ENCODE measurements around the gene MRPS11.

MRPS11 gene

GRCh38 chr15:88440021-88440420, 27.5 kb upstream of the MRPS11 start:
- Histone ChIP-seq H3K9me3 (ENCODE audit: control insufficient read depth in 1 of 2, low read length in 2 of 2) (peaks cover 0 to 10% of the 10 kb centered on the region in 2 donors), H3K4me1 (ENCODE audit: control insufficient read depth in 1 of 2, insufficient read depth in 2 of 2, low read length in 2 of 2) (no peaks in the 10 kb centered on the region), H3K4me3 (ENCODE audit: low read depth in 1 of 2, low read length in 2 of 2) (no peak overlapping the region), H3K36me3 (ENCODE audit: control insufficient read depth in 1 of 2, insufficient read depth in 2 of 2, low read length in 2 of 2) (no peaks in the 10 kb centered on the region), H3K27me3 (ENCODE audit: low read depth, low read length) (no peaks in the 10 kb centered on the region), H3K27ac (ENCODE audit: low read length) (no peak overlapping the region)

GRCh38 chr15:88441076-88441730, 26.3 kb upstream of the MRPS11 start:
- Histone ChIP-seq H3K4me3 (ENCODE audit: low read depth in 1 of 2, low read length in 2 of 2) (no peak overlapping the region), H3K9me3 (ENCODE audit: control insufficient read depth in 1 of 2, low read length in 2 of 2) (peaks cover 0 to 10% of the 10 kb centered on the region in 2 donors), H3K36me3 (ENCODE audit: control insufficient read depth in 1 of 2, insufficient read depth in 2 of 2, low read length in 2 of 2) (no peaks in the 10 kb centered on the region), H3K4me1 (ENCODE audit: control insufficient read depth in 1 of 2, insufficient read depth in 2 of 2, low read length in 2 of 2) (no peaks in the 10 kb centered on the region), H3K27ac (ENCODE audit: low read length) (no peak overlapping the region), H3K27me3 (ENCODE audit: low read depth, low read length) (no peaks in the 10 kb centered on the region)

GRCh38 chr15:88447206-88447605, 20.3 kb upstream of the MRPS11 start:
- no peak overlapping the region for H3K27ac ChIP-seq (ENCODE audit: low read length)
- no peaks in the 10 kb centered on the region for H3K4me1 ChIP-seq (ENCODE audit: control insufficient read depth in 1 of 2, insufficient read depth in 2 of 2, low read length in 2 of 2)
- no peaks in the 10 kb centered on the region for H3K36me3 ChIP-seq (ENCODE audit: control insufficient read depth in 1 of 2, insufficient read depth in 2 of 2, low read length in 2 of 2)

GRCh38 chr15:88447741-88448140, 19.8 kb upstream of the MRPS11 start:
- H3K27ac ChIP-seq (ENCODE audit: low read length), result no peak overlapping the region
- H3K4me1 ChIP-seq (ENCODE audit: control insufficient read depth in 1 of 2, insufficient read depth in 2 of 2, low read length in 2 of 2), result no peaks in the 10 kb centered on the region
- H3K27me3 ChIP-seq (ENCODE audit: low read depth, low read length), result no peaks in the 10 kb centered on the region
- no peaks in the 10 kb centered on the region for H3K36me3 ChIP-seq (ENCODE audit: control insufficient read depth in 1 of 2, insufficient read depth in 2 of 2, low read length in 2 of 2)
- H3K4me3 ChIP-seq (ENCODE audit: low read depth in 1 of 2, low read length in 2 of 2), result no peak overlapping the region
- H3K9me3 ChIP-seq (ENCODE audit: control insufficient read depth in 1 of 2, low read length in 2 of 2), result peaks cover 0 to 10% of the 10 kb centered on the region in 2 donors

More at GRCh38 chr15:88447206-88447605, 20.3 kb upstream of the MRPS11 start:
- H3K9me3 ChIP-seq (ENCODE audit: control insufficient read depth in 1 of 2, low read length in 2 of 2), result peaks cover 0 to 10% of the 10 kb centered on the region in 2 donors
- no peaks in the 10 kb centered on the region for H3K27me3 ChIP-seq (ENCODE audit: low read depth, low read length)
- H3K4me3 ChIP-seq (ENCODE audit: low read depth in 1 of 2, low read length in 2 of 2), result no peak overlapping the region

GRCh38 chr15:88448991-88449461, 18.5 kb upstream of the MRPS11 start:
- Histone ChIP-seq H3K4me1 (ENCODE audit: control insufficient read depth in 1 of 2, insufficient read depth in 2 of 2, low read length in 2 of 2) (no peaks in the 10 kb centered on the region), H3K9me3 (ENCODE audit: control insufficient read depth in 1 of 2, low read length in 2 of 2) (peaks cover 0 to under 1% of the 10 kb centered on the region in 2 donors), H3K4me3 (ENCODE audit: low read depth in 1 of 2, low read length in 2 of 2) (no peak overlapping the region), H3K36me3 (ENCODE audit: control insufficient read depth in 1 of 2, insufficient read depth in 2 of 2, low read length in 2 of 2) (no peaks in the 10 kb centered on the region), H3K27me3 (ENCODE audit: low read depth, low read length) (no peaks in the 10 kb centered on the region), H3K27ac (ENCODE audit: low read length) (no peak overlapping the region)

GRCh38 chr15:88449581-88449980, 17.9 kb upstream of the MRPS11 start:
- H3K36me3 ChIP-seq (ENCODE audit: control insufficient read depth in 1 of 2, insufficient read depth in 2 of 2, low read length in 2 of 2), result no peaks in the 10 kb centered on the region
- peaks cover 0 to 4% of the 10 kb centered on the region in 2 donors for H3K4me1 ChIP-seq (ENCODE audit: control insufficient read depth in 1 of 2, insufficient read depth in 2 of 2, low read length in 2 of 2)
- no peaks in the 10 kb centered on the region for H3K9me3 ChIP-seq (ENCODE audit: control insufficient read depth in 1 of 2, low read length in 2 of 2)
- no peak overlapping the region for H3K4me3 ChIP-seq (ENCODE audit: low read depth in 1 of 2, low read length in 2 of 2)
- H3K27me3 ChIP-seq (ENCODE audit: low read depth, low read length), result no peaks in the 10 kb centered on the region
- H3K27ac ChIP-seq (ENCODE audit: low read length), result no peak overlapping the region

- H3K27ac ChIP-seq (ENCODE audit: low read length), result no peak overlapping the region
- no peaks in the 10 kb centered on the region for H3K9me3 ChIP-seq (ENCODE audit: control insufficient read depth in 1 of 2, low read length in 2 of 2)
- H3K4me1 ChIP-seq (ENCODE audit: control insufficient read depth in 1 of 2, insufficient read depth in 2 of 2, low read length in 2 of 2), result peaks cover 0 to 8% of the 10 kb centered on the region in 2 donors
- H3K4me3 ChIP-seq (ENCODE audit: low read depth in 1 of 2, low read length in 2 of 2), result no peak overlapping the region
- no peaks in the 10 kb centered on the region for H3K27me3 ChIP-seq (ENCODE audit: low read depth, low read length)
- H3K36me3 ChIP-seq (ENCODE audit: control insufficient read depth in 1 of 2, insufficient read depth in 2 of 2, low read length in 2 of 2), result no peaks in the 10 kb centered on the region
Observed at GRCh38 chr15:88450125-88450798, 17.2 kb upstream of the MRPS11 start.

GRCh38 chr15:88453651-88454050, 13.9 kb upstream of the MRPS11 start:
- H3K27ac ChIP-seq (ENCODE audit: low read length), result no peak overlapping the region
- peaks cover 0 to 8% of the 10 kb centered on the region in 2 donors for H3K4me1 ChIP-seq (ENCODE audit: control insufficient read depth in 1 of 2, insufficient read depth in 2 of 2, low read length in 2 of 2)
- no peaks in the 10 kb centered on the region for H3K9me3 ChIP-seq (ENCODE audit: control insufficient read depth in 1 of 2, low read length in 2 of 2)
- no peak overlapping the region for H3K4me3 ChIP-seq (ENCODE audit: low read depth in 1 of 2, low read length in 2 of 2)
- H3K36me3 ChIP-seq (ENCODE audit: control insufficient read depth in 1 of 2, insufficient read depth in 2 of 2, low read length in 2 of 2), result peaks cover 5 to 19% of the 10 kb centered on the region in 2 donors
- H3K27me3 ChIP-seq (ENCODE audit: low read depth, low read length), result no peaks in the 10 kb centered on the region

GRCh38 chr15:88454236-88454635, 13.3 kb upstream of the MRPS11 start:
- Histone ChIP-seq H3K9me3 (ENCODE audit: control insufficient read depth in 1 of 2, low read length in 2 of 2) (no peaks in the 10 kb centered on the region), H3K4me3 (ENCODE audit: low read depth in 1 of 2, low read length in 2 of 2) (no peak overlapping the region), H3K27me3 (ENCODE audit: low read depth, low read length) (no peaks in the 10 kb centered on the region), H3K36me3 (ENCODE audit: control insufficient read depth in 1 of 2, insufficient read depth in 2 of 2, low read length in 2 of 2) (peaks cover 9 to 25% of the 10 kb centered on the region in 2 donors), H3K27ac (ENCODE audit: low read length) (no peak overlapping the region), H3K4me1 (ENCODE audit: control insufficient read depth in 1 of 2, insufficient read depth in 2 of 2, low read length in 2 of 2) (peaks cover 0 to 8% of the 10 kb centered on the region in 2 donors)

GRCh38 chr15:88454867-88455810, 12.4 kb upstream of the MRPS11 start:
- no peaks in the 10 kb centered on the region for H3K27me3 ChIP-seq (ENCODE audit: low read depth, low read length)
- no peak overlapping the region for H3K27ac ChIP-seq (ENCODE audit: low read length)
- no peak overlapping the region for H3K4me3 ChIP-seq (ENCODE audit: low read depth in 1 of 2, low read length in 2 of 2)
- peaks cover 18 to 34% of the 10 kb centered on the region in 2 donors for H3K36me3 ChIP-seq (ENCODE audit: control insufficient read depth in 1 of 2, insufficient read depth in 2 of 2, low read length in 2 of 2)
- no peaks in the 10 kb centered on the region for H3K9me3 ChIP-seq (ENCODE audit: control insufficient read depth in 1 of 2, low read length in 2 of 2)
- peaks cover 0 to 8% of the 10 kb centered on the region in 2 donors for H3K4me1 ChIP-seq (ENCODE audit: control insufficient read depth in 1 of 2, insufficient read depth in 2 of 2, low read length in 2 of 2)

GRCh38 chr15:88456733-88457132, 10.8 kb upstream of the MRPS11 start:
- Histone ChIP-seq H3K4me3 (ENCODE audit: low read depth in 1 of 2, low read length in 2 of 2) (no peak overlapping the region), H3K4me1 (ENCODE audit: control insufficient read depth in 1 of 2, insufficient read depth in 2 of 2, low read length in 2 of 2) (peaks cover 0 to 8% of the 10 kb centered on the region in 2 donors), H3K9me3 (ENCODE audit: control insufficient read depth in 1 of 2, low read length in 2 of 2) (no peaks in the 10 kb centered on the region), H3K27me3 (ENCODE audit: low read depth, low read length) (no peaks in the 10 kb centered on the region), H3K36me3 (ENCODE audit: control insufficient read depth in 1 of 2, insufficient read depth in 2 of 2, low read length in 2 of 2) (peaks cover 23 to 48% of the 10 kb centered on the region in 2 donors), H3K27ac (ENCODE audit: low read length) (no peak overlapping the region)

Data from muscle layer of duodenum (tissue), 2 donors.